Duodenal mucosa (tissue), 2 donors: Measurements from ENCODE around the gene KIF12.

Experiments used
- H3K27ac ChIP-seq: one replicate; pipeline ENCODE4 v1.7.0; 2013; ENCODE audit warnings: low read depth, low read length
- H3K27me3 ChIP-seq, 2 donors: one replicate each; pipeline ENCODE4 v1.7.0; 2013; ENCODE audit warnings: low read length in 2 of 2, control low read depth in 1 of 2; ENCODE audit not compliant: insufficient read depth in 2 of 2, control insufficient read depth in 1 of 2
- H3K36me3 ChIP-seq, 2 donors: one replicate each; pipeline ENCODE4 v1.7.0; 2013; ENCODE audit warnings: low read length in 2 of 2, control low read depth in 1 of 2; ENCODE audit not compliant: insufficient read depth in 2 of 2, control insufficient read depth in 1 of 2
- H3K4me1 ChIP-seq, 2 donors: one replicate each; pipeline ENCODE4 v1.7.0; 2013; ENCODE audit warnings: low read length in 2 of 2, control low read depth in 1 of 2; ENCODE audit not compliant: insufficient read depth in 2 of 2, control insufficient read depth in 1 of 2
- H3K4me3 ChIP-seq, 2 donors: one replicate each; pipeline ENCODE4 v1.7.0; 2013; ENCODE audit warnings: low read length in 2 of 2, low read depth in 1 of 2
- H3K9ac ChIP-seq, 2 donors: one replicate each; pipeline ENCODE4 v1.7.0; 2013; ENCODE audit warnings: low read length in 2 of 2, low read depth in 1 of 2
- H3K9me3 ChIP-seq, 2 donors: one replicate each; pipeline ENCODE4 v1.7.0; 2013; ENCODE audit warnings: low read length in 2 of 2, control low read depth in 1 of 2; ENCODE audit not compliant: control insufficient read depth in 1 of 2

Gene KIF12

GRCh38 chr9:114078021-114078780, 20.9 kb downstream of the KIF12 start, which contains the start of gene AMBP:
Gene AMBP, minus strand, starts transcription at chr9:114078300. Its CDS starts 91 bp downstream, at chr9:114078209.
- H3K9ac ChIP-seq, result no peak within 1 kb of the TSS
- no peak within 1 kb of the TSS for H3K4me3 ChIP-seq
- H3K27ac ChIP-seq, result no peak within 1 kb of the TSS
- H3K27me3 ChIP-seq, result peaks cover 0 to 2% of the 10 kb centered on the region in 2 donors
- H3K36me3 ChIP-seq, result no peaks in the 10 kb centered on the region
- no peaks in the 10 kb centered on the region for H3K9me3 ChIP-seq
- peaks cover 32 to 52% of the 10 kb centered on the region in 2 donors for H3K4me1 ChIP-seq

GRCh38 chr9:114077162-114077837, 21.8 kb downstream of the KIF12 start:
- Histone ChIP-seq H3K9me3 (no peaks in the 10 kb centered on the region), H3K27ac (no peak overlapping the region), H3K4me3 (no peak overlapping the region)

GRCh38 chr9:114076237-114077161, 22.6 kb downstream of the KIF12 start:
- Histone ChIP-seq H3K9ac (no peak overlapping the region), H3K9me3 (no peaks in the 10 kb centered on the region), H3K36me3 (no peaks in the 10 kb centered on the region), H3K27me3 (peaks cover 0 to 2% of the 10 kb centered on the region in 2 donors), H3K4me1 (peaks cover 20 to 39% of the 10 kb centered on the region in 2 donors), H3K27ac (no peak overlapping the region), H3K4me3 (no peak overlapping the region)

More at GRCh38 chr9:114077162-114077837, 21.8 kb downstream of the KIF12 start:
- H3K9ac ChIP-seq, result no peak overlapping the region
- H3K4me1 ChIP-seq, result peaks cover 28 to 47% of the 10 kb centered on the region in 2 donors
- H3K27me3 ChIP-seq, result peaks cover 0 to 2% of the 10 kb centered on the region in 2 donors
- no peaks in the 10 kb centered on the region for H3K36me3 ChIP-seq

GRCh38 chr9:114075602-114076001, 23.5 kb downstream of the KIF12 start:
- peaks cover 14 to 30% of the 10 kb centered on the region in 2 donors for H3K4me1 ChIP-seq
- H3K9ac ChIP-seq, result no peak overlapping the region
- H3K27me3 ChIP-seq, result peaks cover 0 to 2% of the 10 kb centered on the region in 2 donors
- no peaks in the 10 kb centered on the region for H3K9me3 ChIP-seq
- no peak overlapping the region for H3K4me3 ChIP-seq
- no peaks in the 10 kb centered on the region for H3K36me3 ChIP-seq
- no peak overlapping the region for H3K27ac ChIP-seq

- H3K9me3 ChIP-seq, result no peaks in the 10 kb centered on the region
- H3K27ac ChIP-seq, result no peak overlapping the region
- H3K4me1 ChIP-seq, result peaks cover 0 to 4% of the 10 kb centered on the region in 2 donors
- H3K27me3 ChIP-seq, result peaks cover 0 to 2% of the 10 kb centered on the region in 2 donors
- no peak overlapping the region for H3K9ac ChIP-seq
- H3K36me3 ChIP-seq, result no peaks in the 10 kb centered on the region
- H3K4me3 ChIP-seq, result no peak overlapping the region
These were observed 26.6 kb downstream of the KIF12 start for GRCh38 chr9:114072184-114073140.

GRCh38 chr9:114071197-114071795, 27.8 kb downstream of the KIF12 start:
- Histone ChIP-seq H3K27ac (no peak overlapping the region), H3K4me1 (no peaks in the 10 kb centered on the region), H3K9me3 (no peaks in the 10 kb centered on the region), H3K27me3 (no peaks in the 10 kb centered on the region), H3K9ac (no peak overlapping the region), H3K36me3 (no peaks in the 10 kb centered on the region), H3K4me3 (no peak overlapping the region)

- no peak overlapping the region for H3K9ac ChIP-seq
- H3K4me3 ChIP-seq, result no peak overlapping the region
- H3K27me3 ChIP-seq, result no peaks in the 10 kb centered on the region
- H3K9me3 ChIP-seq, result no peaks in the 10 kb centered on the region
- H3K36me3 ChIP-seq, result no peaks in the 10 kb centered on the region
- no peak overlapping the region for H3K27ac ChIP-seq
- no peaks in the 10 kb centered on the region for H3K4me1 ChIP-seq
These were observed 28.6 kb downstream of the KIF12 start for GRCh38 chr9:114070188-114071103.

GRCh38 chr9:114069476-114070187, 29.5 kb downstream of the KIF12 start:
- Histone ChIP-seq H3K36me3 (no peaks in the 10 kb centered on the region), H3K9me3 (no peaks in the 10 kb centered on the region), H3K9ac (no peak overlapping the region), H3K27me3 (no peaks in the 10 kb centered on the region), H3K4me3 (no peak overlapping the region), H3K27ac (no peak overlapping the region), H3K4me1 (no peaks in the 10 kb centered on the region)
